GM21390 (cell line): ENCODE data around the gene ZFP2.
"Not testable (repeated sequence)": the region's sequence is repeated elsewhere in the genome, so short reads cannot be mapped to it uniquely, and the experiment has no call there.

Source experiments
- ATAC-seq: cut with Tn5 transposase; IDR thresholded peaks from one replicate; pipeline ENCODE4 v1.9.1; 2021; ENCODE audit not compliant: unreplicated experiment

ZFP2 gene

DNA sequence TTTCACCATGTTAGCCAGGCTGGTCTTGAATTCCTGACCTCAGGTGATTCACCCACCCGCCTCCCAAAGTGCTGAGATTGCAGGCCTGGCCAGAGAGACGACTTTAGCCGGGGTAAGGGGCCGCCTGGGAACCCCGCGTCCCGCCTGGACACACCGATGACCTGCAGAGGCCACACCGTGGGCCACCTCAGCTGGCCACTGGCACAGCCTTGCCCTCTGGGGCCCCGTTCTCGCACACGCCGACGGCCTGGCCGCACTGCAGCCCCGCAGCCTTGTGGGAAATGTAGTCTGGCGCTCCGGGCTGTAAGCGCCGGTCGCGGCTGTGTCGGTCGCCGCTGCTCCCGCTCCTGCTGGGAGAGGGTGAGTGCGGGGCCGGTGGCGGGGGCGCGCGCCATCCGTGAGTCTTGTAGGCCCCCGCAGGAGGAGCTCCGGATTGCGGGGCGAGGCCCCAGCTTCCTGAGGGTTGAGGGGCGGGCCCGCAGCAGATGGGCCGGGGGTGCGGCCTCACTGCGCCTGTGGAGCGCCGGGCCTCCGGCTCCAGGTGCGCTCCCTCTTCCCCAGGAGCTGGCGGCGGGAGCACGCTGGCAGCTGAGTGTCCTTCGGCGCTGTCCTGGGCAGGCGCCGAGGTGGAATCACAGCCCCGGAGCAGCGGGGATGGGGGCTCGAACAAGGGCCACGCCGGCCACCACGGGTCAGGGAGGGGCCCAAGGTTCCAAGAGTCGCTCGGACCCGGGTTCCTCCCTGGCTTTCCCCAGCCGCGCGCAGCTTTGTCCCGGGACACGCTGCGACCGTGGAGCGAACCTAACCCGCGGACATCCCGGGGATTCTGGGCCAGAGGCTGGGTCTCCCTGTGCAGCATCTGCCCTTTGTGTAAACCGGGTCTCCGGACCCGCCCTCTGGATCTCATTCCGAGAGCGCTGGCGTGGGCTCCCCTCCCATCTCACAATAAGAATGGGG, at the start of gene ZFP2:
ZFP2 (plus strand) TSS at position 299 of the 957 bp plus-strand sequence. CDS start 35,401 bp downstream, outside the sequence.
- ATAC-seq, result no peak

DNA sequence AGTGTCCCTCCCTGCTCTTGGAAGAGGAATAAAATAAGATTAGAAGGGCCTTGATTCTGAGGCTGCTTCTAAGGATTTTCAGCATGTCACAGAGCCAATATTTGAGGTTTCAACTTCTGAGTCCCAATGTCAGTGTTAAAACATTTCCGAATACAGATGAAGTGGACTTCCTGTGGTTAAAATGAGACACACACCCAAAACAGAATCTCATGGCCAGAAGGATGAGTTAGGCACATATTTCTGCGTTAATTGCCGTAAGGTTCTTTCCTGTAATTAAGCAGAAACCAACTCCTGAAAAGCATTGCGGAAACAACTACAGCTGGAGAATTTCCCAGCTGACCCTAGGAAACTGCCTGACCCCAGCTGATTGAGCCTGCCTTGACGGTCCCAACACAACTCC, 46.4 kb upstream of the ZFP2 start:
- no peak for ATAC-seq

DNA sequence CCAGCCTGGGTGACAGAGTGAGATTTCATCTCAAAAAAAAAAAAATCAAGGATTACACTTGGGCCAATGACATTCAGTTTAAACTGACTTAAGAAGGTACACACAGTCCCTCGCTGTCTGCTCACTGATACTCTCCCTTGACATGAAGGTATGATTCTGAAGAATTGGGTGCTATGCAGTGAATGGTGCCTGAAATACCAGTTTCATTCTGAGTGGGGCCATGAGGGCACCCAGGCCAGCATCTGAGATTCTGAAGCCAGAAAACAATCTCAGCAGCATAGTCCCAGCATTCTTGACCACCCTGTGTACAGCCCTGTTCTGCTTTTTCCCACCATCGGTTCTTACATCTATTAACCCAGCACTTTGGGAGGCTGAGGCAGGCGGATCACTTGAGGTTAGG, 43.8 kb upstream of the ZFP2 start:
- ATAC-seq, result no peak

GRCh38 chr5:178854284-178854683, 41.4 kb upstream of the ZFP2 start:
- no peak for ATAC-seq

DNA sequence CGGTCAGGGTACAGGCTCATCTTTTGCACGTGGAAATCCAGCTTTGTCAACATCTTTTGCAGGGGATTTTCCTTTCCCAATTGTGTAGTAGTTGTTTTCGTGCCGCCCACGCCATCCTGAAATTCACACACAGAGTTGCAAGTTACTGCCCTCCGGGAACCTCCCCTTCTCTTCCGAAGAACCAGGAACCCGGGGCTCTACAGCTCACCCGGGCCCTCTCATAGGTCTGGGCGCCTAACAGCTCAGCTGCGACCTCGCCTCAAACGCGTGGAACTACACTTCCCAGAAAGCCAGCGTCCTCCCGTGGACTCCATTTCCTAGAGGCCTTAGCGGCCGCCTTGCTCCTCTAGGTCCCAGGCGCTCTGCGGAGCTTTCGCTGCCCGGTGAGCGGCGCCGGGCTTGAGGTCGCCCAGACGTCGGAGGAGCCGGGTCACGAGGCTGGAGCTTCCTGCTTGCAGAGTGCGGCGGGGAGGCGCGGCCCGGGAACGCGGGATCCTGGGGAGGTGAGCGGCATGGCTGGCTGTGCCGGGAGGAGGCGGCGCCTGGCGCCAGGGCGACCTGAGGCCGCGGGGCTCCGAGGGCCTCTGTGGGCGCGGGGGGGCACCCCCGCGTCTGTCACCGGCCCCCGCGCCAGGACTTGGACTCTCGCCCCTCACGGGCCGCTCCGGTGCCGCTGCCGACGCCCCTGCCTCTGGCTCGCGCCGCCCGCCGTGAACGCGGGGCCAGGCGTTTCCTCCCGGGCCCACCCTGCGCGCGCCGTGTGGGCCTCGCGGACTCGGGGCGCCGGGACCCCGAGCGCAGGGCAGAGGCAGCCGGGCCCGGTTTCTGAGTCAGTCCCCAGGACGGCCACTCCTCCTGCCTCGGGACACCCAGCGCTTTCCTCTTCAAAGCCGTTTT, 35.8 kb upstream of the ZFP2 start, which contains the start of gene ZNF354B:
ZNF354B (plus strand) TSS at position 329 of the 897 bp plus-strand sequence. CDS start 1,095 bp downstream, outside the sequence.
- peak; percentile 98 for ATAC-seq

DNA sequence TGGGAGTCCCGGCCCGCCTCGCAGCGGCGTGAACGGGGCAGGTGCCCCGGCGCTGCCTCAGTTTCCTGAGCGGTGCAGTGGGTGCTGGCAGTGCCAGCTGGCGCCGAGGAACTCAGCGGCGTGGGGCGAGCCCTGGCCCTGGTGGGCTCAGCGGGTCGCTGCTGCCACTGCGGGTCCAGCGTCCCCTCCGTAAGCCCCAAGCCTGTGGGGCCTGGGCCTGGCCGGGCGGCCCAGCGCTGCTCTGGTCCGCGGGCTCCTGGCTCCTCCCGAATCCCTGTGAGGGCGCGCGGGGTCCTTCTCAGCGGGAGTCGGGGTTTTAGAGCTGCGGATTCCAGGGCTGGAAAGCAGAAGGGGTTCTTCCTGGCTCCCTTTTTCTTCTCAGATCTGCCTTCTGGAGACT, 35.1 kb upstream of the ZFP2 start:
- not testable (repeated sequence) for ATAC-seq

- ATAC-seq, result no peak
These were observed 34.1 kb upstream of the ZFP2 start for GRCh38 chr5:178861627-178862026.

- ATAC-seq, result no peak
These were observed 28.8 kb upstream of the ZFP2 start for GRCh38 chr5:178866946-178867345.

DNA sequence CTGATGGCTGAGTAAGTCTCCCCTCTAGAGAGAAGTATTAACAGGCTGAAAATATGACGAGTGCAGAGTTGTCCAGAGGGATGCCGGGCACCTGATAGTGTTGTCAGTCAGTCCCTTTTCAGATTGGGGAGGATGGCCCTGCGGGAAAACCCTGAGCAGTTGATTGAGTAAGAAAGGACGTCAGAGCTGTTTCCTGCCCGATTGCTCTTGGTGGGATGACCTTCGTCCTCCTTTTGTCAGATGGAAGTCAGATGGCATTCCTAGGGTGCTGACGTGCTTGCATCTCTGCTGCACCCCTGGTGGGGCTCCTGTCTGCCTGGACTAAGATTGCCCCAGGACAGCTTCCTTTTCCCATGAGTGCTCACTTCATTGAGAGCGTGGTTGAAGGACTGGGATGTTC, 26.1 kb upstream of the ZFP2 start:
- ATAC-seq, result no peak

- ATAC-seq, result no peak
These were observed 25.3 kb upstream of the ZFP2 start for GRCh38 chr5:178870411-178870810.

DNA sequence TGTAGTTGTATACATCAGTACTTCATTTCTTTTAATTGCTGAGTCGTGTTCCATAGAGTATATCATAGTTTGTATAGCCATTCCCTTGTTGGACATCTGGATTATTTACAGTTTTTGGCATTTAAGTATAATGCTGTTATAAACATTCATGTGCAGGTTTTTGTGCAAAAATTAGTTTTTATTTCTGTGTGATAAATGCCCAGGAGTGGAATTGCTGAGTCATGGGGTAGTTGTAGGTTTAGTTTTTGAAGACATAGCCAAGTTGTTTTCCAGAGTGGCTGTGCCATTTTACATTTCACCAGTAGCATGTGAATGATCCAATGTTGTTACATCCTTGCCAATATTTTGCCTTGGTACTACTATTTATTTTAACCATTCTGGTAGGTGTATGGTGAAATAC, 23.4 kb upstream of the ZFP2 start:
- no peak for ATAC-seq

- not testable (repeated sequence) for ATAC-seq
These were observed 12.5 kb upstream of the ZFP2 start for GRCh38 chr5:178883115-178883694.

GRCh38 chr5:178883815-178884430, 11.8 kb upstream of the ZFP2 start:
- ATAC-seq, result no peak

DNA sequence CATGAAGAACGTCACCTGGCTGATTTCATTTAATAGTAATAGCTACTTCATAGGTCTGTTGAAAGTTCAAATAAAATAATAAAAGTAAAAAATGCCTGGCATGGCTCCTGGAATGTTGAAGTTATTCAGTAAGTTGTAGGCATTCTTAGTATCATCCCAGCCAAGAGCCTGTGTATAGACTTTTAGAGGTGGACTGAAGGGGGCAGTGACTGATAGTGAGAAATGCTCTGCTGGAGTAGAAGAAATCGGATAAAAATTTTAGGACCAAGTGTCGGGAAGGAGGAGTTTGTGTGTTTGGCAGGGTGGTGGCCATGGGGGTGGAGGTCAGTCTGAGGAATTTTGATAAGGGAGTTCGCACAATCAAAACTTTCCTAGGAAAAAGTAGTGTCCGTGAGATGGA, 3.6 kb downstream of the ZFP2 start:
- no peak for ATAC-seq

DNA sequence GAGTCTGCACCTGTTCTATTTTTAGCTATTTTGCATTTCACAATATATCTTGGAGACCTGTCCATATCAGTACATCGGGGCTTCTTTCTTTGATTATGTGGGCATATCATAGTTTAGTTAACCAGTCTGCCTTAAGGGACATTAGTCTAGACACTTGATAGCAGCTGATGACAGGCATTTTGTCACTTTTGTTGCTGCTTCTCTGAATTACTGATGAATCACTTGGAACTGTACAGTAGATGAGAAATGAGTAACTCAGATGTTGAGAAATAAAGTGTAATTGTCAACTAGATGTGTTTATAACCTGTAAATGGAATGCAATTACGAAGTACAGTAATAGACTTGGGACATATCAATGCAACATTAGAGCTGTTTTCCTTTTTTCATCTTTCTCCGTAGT, 7.1 kb downstream of the ZFP2 start:
- no peak for ATAC-seq

DNA sequence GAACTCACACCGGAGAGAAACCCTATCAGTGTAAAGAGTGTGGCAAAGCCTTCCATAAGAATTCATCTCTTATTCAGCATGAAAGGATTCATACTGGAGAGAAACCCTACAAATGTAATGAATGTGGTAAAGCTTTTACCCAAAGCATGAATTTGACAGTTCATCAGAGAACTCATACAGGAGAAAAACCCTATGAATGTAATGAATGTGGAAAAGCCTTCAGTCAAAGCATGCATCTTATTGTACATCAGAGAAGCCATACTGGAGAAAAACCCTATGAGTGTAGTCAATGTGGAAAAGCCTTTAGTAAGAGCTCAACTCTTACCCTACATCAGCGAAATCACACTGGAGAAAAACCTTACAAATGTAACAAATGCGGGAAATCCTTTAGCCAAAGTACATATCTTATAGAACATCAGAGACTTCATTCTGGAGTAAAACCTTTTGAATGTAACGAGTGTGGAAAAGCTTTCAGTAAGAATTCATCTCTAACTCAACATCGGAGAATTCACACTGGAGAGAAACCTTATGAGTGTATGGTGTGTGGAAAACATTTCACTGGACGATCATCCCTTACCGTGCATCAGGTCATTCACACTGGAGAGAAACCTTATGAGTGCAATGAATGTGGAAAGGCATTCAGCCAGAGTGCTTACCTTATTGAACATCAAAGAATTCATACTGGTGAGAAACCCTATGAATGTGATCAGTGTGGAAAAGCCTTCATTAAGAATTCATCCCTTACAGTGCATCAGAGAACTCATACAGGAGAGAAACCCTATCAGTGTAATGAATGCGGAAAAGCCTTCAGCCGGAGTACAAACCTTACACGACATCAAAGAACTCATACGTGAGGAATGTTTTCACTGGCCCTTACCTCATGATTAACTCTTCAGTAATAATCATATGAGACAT, 36.4 kb downstream of the ZFP2 start:
- ATAC-seq, result no peak

DNA sequence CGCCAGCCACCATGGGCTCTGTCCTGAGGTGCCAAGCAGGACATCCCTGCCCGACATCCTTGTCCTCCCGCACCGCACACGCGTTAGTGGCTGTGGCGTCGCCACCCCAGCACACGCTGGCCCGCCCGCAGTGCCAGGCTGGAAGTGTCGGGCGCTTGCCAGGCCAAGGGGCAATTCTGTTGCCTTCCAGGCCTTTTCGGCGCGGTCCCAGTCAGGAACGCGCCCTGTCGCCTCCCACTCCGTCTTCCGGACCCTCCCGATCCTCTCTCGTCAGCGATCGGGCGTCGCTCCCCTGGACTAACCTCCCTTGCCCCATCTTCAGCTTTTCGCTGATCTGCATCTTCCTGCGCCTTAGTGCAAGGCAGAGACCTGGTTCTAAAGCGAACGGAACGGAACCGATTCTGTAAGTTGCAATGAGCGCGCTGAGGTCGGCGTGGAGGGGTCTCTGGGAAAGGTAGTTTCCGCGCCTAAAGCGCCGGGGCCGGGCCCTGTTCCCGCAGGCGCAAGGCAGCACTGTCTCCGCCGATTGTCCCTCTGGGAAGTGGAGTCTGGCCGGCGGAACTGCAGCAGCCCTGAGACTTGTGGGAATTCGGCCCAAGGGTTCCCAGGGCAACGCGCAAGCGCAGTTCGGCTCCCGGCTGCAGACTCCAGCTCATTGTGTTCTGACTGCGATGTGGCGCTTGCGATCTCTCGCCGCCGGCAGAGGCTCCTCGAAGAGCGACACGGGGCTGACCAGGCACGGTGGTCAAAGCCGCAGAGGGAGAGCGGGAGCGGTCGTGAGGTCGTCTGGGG, 45.1 kb downstream of the ZFP2 start, which contains the start of gene ZNF454:
ZNF454 (plus strand) TSS at position 630 of the 792 bp plus-strand sequence. CDS start 1,594 bp downstream, outside the sequence.
- ATAC-seq, result no peak

DNA sequence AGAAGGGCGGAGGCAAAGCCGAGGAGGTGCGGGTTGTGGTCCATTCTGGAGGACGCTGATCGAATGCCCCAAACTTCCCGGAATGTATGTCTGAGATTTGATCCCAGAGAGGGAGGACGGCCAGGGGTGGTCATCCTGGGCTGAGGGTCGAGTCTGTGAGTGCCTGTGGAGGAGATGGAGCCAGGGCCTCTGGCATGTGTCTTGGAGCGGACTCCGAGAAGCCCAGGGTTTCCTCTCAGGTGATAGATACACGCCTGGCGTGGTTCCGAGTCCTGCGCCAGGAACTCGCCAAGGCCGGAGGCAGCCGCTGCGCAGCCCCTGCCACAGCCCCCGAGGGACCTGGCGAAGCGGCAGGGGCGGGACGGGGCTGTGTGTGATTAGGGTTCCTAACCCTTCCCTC, 45.6 kb downstream of the ZFP2 start:
- ATAC-seq, result no peak
